HPDE6-E6E7 (cell line): ENCODE results near the gene SRD5A3.

ENCODE experiments used
- DNase-seq: peaks from one replicate; pipeline ENCODE4 v3.0.0; 2011; ENCODE audit warnings: missing footprints; ENCODE audit errors: extremely low spot score

The SRD5A3 gene

DNA sequence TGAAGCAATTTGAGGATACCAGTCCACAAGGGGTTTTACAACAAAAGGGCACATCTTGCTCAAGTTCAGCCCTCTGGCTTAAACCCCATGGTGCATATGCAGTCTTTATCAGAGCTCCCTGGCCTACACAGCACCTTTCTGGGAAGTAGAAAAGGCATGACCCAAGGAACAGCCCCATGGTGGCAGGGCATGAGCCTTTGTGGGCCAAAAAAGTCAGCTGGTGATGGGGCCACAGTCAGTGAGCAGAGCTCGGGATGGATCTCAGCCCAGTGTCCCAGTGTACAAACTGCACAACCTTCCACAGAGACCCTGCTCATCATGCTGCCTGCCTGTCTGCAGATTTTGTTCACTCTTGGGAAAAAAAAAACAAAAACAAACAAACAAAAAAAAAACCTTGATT is 27.4 kb downstream of the SRD5A3 start:
- DNase-seq, result no peak

DNA sequence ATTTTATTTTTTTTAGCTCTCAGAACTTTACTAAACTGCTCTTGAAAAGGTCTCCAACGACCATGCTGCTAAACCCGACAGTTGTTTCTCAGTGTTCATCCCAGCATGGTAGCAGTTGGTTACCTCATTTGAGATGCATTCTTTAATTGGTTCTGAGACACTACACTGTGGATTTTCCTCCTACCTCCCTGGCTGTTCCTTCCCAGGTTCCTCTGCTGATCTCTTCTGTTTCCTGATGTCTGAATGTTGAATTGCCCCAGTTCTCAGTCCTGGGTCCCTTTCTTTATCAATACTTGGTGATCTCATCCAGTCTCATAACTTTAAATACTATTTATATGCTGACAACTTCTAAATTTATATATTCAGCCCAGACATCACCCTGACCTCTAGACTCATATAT is 30.7 kb downstream of the SRD5A3 start:
- no peak for DNase-seq

DNA sequence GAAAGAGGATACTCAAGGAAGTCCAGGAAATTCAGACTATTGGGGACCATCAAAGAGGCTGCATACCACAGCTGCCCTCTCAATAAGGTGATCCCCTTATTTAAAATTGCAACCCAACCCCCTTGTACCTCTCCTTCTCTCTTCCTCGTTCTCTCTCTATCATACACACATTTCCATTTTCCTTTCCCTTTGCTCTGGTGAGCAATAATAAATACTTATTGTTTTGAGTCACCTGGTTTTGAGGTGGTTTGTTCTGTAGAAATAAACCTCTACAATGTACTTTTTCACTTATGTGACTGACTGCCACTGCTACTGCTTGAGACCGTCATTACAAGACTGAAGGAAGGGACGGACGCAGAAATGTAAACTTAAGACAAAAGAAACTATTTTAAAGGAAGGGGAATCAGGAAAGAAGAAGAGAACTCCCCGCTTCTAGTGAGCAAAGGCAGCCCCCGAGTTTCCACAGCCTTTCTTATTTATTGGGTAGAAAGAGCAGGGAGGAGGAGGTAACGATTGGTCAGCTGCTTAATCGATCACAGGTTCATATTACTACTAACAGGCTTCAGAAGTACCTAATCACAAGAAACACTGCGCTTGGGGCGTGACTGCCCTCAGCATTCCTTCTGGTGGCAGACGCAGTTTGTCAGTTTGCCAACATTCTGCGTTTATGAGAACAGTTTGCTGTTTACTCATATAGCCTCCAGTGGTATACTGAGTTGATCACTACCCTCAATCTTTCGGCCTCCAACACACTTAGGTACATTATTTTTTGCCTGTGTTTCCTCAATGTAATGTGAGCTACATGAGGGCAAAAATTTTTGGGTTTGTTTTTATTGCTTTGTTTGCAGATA is 32.8 kb downstream of the SRD5A3 start:
- no peak for DNase-seq

DNA sequence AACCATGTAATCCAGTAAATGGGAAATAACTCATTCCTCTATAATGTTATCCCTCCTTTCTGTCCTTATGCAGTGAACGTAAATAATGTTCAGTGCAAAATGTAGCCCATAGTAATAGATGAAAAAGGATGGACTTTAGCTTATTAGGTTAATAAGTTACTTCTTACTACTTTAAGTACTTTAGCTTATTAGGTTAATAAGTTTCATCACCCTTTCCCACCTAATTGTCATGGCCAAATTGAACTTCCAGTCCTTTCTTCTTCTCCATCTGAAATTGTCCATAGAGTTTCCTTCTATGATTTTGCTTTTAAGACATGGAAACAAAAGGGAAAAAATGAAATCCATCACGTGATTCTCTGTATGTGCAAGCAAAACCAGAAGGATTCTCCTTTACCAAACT is 34.5 kb downstream of the SRD5A3 start:
- no peak for DNase-seq

DNA sequence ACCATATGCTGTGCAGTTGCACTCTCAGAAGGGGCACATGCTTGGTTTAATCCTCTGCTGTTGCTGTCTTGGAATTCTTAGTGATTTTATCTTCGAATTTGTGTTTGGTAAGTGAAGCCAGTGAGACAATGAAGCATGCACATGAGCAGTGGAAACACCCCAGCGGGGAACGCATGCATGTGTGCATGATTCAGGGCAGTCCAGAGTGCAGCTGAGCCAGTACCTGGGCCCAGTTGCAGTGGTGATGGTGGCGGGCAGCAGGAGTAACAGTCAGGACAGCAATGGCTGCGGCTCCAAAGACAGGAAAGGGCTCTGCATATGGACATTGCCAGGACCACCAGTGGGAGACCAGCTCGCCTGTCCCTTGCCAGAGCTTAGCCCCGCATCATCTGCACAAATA is 35.5 kb downstream of the SRD5A3 start:
- no peak for DNase-seq

DNA sequence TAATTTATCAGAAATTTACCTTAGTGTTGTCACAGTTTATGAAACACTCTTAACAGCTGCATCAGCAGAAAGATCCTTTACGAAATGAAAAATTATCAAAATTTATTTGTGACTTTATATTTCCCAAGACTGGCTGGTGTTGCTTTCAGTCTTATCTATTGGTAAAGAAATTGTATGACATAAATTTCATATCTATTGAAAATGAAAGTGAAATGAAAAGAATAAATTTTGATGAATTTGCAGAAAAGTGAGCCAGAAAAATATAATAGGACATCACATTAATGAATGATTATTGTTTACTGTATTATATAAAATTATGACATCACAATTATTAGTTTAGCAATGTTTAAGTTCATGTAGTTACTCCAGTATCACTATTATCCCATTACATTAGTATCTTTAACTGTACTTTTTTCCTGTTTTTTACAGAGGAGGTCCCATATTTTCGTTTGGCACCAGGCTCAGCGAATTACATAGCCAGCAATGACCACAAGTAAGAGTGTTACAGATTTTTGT is 36.5 kb downstream of the SRD5A3 start:
- no peak for DNase-seq

DNA sequence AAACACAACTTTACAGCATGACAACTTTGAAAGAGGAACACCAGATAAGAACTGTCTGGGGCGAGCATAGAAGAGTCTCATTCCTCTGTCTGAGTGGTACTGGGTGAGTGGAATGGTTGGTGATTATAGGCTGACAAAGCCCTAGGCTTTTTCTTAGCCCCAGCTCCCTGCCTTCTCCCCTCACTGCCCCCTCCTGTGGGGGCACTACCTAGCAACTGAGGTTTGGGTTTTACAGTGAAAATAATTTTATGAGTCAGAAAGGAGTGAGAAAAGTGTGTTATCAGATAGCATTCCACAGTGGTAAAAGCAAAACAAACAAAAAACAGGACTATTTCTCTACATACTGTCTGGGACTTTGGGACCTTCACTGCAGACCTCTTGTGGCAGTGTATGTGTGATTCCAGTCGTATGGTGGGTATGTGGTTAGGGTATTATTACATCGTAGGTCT is 39.2 kb downstream of the SRD5A3 start:
- no peak for DNase-seq

DNA sequence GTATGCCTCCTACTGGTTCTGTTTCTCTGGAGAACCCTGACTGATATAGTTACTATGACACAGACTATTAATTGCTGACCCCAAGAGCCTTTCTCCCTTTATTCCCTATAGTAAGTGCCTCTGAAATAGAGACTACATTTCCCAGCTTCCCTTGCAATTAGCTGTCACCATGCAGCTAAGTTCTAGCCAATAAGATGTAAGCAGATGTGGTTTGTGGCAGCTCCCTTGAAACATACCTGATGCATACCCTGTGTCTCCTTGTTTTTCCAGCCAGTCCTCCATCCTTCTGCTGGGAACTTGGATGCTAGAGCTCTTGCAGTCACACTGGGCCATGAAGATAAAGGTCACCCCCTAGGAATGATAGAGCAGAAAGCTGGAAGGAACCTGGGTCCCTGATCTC is 40.0 kb downstream of the SRD5A3 start:
- DNase-seq, result peak; percentile 15

DNA sequence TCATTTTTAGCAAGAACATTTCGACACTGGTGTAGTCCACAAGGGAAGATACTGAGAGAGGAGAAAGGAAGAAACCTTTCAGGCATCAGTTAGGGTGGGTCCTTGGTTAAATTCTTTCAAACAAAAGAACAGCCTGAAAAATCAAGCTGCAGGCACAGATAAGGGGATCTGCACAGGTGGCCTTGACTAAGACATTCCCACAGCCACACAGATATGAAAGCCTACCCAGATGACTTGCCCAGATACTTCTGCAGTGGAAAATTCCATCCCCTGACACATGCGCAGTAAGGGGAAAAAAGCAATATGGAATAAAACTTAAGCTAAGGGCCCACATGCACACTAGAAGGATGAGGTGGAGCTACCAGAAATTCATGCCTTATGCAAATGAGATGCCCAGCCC is 40.8 kb downstream of the SRD5A3 start:
- no peak for DNase-seq

DNA sequence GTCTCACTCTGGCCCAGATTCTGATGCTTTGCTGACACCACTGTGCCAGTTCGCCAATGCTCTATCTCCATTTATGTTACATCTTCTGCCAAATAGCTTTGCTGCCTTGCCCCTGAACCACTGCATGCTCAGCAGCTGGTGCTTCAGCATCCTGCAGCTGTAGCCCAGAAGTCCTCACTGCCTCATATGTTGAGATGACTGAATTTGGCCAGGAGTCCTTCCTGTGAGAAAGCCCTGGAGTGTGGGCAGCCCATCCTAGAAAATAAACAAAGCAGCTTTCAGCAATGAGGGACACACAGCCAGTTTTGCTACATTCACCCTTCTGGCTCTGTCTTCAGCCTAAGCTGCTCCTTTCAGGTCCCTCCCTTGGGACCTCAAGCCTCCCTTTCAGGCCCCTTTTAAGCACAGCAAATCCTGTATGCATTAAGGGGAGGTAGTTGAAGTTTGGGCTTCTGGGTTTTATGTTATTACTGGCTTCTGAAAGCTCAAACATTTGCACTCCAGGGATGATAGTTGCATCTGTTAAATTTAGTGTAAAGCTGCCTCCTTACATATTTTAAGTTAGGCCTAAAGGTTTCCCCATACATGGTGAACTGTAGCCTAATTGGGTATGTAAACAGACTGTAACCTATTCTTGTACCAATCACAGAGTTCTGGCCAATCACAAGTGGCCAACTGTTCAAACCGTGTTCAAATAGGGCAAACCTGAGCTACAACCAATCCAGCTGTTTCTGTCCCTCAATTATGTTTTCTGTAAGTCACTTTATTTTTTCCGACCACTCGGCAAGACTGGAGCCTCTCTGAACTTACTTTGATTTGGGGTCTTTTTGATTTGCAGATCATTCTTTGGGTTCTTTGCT is 47.6 kb downstream of the SRD5A3 start:
- DNase-seq, result no peak

DNA sequence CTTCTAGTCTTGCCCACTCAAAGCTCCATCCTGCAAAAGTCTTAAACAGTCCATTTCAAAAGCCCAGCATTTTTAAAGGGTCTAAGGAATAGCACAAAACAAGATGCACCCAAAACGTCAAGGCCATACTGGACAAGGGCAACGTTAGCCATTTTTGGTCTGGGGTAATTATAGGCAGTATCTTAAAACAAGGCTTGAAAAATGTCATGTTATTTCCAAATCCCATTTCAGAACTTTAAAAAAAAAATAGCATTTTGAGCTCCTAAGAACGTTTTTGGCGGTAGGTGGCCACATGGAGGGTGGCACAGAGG is 49.1 kb downstream of the SRD5A3 start:
- no peak for DNase-seq

DNA sequence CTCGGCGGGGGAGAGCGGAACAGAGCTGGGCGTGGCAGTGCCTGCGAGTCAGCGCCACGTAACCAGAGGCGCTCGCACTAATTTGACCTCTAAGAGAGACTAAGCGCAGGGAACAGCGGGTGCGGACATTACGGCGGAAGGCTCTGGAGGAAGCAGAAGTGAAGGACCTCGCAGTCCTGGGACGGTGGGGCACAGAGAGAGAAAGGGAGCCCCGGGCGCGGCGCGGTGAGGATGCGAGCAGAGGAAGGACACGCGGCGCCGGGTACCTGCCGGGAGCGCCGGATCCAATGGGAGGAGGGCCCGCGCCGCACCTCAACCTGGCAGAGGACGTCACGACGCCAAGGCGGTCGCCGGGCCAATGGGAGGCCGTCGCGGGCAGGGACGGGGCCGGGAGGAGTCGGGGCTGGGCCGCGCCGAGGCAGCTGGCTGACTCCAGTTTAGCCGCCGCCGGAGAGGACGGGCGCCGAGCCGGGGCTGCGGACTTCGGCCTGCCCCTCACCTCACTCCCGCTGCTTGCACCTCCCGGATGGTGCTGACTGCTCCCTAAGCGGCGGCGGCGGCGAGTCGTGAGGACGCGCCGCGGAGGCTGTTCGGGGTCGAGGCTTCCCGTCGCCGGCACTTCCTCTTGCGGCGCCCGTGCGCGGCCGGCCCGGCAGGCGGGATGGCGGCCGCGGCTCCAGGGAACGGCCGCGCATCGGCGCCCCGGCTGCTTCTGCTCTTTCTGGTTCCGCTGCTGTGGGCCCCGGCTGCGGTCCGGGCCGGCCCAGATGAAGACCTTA is 49.7 kb downstream of the SRD5A3 start, which contains the start of gene TMEM165:
TSS of gene TMEM165 (plus strand) at position 429 of the 779 bp plus-strand sequence. CDS start at position 662, 233 bp downstream.
- DNase-seq, result peak; percentile 90

DNA sequence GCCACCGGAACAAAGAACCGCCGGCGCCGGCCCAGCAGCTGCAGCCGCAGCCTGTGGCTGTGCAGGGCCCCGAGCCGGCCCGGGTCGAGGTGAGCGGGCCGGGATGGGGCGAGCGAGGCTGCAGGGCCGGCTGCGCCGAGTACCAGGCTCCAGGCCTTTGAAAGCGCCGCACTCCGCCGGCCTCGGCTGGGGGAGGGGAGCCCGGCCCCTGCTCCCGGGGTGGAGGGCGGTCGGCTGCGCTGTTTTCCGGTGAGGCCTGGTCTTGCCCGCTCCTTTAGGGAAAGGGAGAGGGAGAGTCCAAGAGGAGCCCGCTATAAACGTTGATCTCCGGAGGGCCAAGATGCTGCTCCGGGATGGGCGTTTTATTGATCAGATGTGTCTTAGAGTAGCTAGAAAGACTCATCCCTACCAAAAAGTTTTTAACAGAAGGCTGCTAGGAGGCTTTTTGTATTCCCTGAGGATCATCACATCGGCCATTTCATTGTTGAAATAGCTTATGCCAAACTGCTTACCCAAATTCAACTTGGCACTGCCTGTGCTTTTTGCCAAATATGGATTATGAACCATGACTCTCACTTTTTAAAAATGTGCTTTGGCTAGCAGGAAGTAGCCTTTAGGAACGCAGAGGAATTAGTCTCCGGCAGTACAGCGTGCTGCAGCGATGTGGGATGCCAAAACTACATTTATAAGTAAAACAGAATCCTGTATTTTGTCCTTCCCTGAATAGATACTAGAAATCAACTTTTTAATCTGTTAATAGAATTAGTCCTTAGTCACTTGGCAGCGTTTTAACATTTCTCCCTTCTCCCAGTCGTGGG is 50.5 kb downstream of the SRD5A3 start:
- DNase-seq, result no peak

DNA sequence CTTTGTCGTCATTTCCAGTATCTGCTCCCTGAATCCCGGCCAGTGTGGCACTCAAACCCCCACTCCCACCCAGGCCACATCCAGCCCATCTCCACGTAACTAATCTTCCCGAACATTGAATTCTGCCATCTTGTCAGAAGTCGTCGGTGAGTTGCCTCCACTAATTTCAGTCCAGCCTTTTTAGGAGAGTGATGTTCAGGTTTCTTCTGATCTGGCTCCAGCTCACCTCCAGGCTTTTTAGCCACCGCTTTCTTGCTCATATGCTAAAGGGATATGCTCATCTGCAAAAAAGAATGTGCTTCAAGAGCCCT is 51.0 kb downstream of the SRD5A3 start:
- DNase-seq, result no peak

DNA sequence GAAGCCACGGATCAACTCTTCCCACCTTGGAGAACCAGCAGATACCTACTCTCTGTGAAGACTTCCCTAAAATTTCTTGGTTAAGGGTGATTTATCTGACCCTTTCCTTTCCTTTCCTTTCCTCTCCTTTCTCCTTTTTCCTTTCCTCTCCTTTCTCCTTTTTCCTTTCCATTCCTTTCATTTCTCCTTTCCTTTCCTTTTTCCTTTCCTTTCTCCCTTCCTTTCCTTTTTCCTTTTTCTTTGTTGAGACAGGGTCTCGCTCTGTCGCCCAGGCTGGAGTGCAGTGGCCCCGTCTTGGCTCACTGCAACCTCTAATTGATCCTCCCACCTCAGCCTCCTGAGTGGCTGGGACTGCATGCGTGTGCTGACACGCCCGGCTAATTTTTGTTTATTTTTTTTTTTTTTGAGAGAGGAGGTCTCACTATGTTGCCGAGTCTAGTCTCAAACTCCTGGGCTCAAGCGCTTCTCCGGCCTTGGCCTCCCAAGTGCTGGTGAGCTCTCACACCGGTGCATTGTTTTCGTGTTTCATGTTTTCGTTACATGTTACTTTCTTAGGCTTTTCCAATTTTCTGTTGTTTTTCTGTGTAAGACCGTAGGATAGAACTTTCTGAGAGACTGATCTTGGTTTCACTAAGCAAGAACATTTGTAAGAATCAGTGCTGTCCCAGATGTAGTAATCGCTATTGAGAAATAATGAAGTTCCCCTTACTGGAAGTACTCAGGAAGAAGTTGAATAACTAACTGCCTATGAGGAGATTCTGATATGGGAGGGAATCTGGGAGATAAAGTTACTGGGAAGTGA is 51.7 kb downstream of the SRD5A3 start:
- no peak for DNase-seq

DNA sequence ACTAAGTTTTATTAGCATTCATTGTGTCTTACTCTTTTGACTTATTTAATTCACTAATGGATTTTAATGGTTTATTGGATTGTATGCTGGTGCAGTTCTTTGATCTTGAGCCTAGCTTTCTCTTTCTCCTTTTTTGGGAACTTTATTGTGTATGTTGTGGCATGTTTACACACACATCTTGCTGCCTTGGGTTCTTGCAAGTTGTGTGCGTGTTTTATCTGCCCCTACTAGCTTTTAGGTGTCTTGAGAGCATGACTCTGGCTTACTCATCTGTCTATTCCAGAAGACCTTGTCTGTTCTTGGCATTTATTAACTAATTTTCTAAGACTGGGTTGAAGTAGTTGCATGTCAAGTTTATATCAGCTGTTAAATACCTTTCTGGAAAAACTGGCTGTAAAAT is 52.4 kb downstream of the SRD5A3 start:
- no peak for DNase-seq

DNA sequence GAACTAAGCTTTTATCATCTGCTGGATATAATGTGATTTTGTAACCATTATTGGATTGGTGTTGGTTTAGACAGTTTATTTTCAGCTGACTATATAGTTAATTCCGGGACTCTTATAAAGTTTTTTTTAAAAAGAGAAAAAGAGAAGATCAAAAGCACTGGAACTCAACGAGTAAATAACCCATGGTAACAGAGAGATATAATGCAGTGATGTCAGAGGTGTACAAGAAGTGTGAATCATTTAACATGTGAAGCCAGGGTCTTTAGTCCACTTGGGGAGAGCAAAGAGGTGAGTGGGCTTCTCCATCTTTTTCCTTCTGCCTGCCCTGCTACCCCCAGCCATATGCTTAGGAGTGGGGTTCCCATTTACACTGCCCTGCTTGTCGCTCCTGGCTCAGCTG is 52.9 kb downstream of the SRD5A3 start:
- DNase-seq, result no peak

DNA sequence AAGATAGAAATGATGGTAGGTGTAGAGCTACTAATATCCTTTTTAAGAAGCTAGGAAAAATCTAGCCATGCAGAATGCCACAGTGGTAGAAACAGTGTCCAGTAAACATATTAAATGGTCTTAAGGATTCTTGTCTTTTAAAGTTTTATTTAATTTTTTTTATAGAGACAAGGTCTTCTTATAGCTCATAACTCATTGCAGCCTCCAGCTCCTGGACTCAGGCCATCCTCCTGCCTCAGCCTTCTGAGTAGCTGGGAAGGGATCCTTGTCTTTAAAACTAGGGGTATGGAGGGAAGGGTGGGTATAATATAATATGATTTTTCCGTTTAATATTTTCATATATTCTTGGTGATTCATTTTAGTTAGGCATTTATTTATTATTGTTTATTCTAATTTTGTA is 53.5 kb downstream of the SRD5A3 start:
- no peak for DNase-seq

DNA sequence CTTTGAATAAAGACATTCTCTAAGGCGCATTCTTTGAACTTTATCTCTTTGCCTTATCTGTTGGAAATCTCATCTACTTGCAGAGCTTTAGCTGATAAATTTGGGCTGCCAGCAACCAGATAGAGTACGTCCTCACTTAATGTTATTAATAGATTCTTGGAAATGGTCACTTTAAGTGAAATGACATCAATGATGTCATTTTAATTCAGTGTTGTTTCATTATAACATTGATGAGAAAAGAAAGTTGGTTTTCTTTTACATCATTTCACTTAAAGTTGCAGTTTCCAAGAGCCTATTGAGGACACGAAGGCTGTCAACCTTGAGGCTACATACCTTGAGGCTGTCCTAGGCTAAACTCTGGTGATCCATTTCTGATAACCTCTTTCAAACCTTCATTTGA is 59.0 kb downstream of the SRD5A3 start:
- DNase-seq, result no peak

DNA sequence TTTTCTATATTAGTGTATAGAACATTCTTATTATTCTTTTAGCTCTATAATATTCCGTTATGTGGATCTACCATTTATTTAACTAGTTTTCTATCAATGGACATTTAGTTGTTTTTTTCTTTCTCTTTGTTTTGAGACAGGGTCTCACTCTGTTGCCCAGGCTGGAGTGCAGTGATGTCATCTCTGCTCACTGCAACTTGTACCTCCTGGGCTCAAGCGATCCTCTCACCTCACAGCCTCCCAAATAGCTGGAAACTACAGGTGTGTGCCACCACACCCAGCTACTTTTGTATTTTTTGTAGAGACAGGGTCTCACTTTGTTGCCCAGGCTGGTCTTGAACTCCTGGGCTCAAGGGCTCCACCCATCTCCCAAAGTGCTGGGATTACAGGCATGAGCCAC is 60.5 kb downstream of the SRD5A3 start:
- DNase-seq, result no peak
